Keratinocyte (primary cell): ENCODE results near the gene EPHB2. TPM values are rescaled to one million over a fixed set of nuclear protein-coding genes. Genes with fewer than 3 reads are reported as not detected.

Experiments used
- DNase-seq: peaks from one replicate; pipeline ENCODE4 v3.0.0-alpha.2; 2011; ENCODE audit warnings: low read depth, missing footprints, low spot score
- FAIRE-seq: peaks from 2 replicates; lab custom pipeline; 2011; peaks lifted over from hg19 to GRCh38; lab: Jason Lieb, UNC
- H2AFZ ChIP-seq: 2 replicates; pipeline ENCODE4 v1.6.0; 2012; ENCODE audit warnings: low read length, control low read depth, inconsistent platforms; ENCODE audit not compliant: control insufficient read depth
- H3K27ac ChIP-seq: 2 replicates; pipeline ENCODE4 v1.5.1; 2011; ENCODE audit warnings: low read length; ENCODE audit not compliant: control insufficient read depth, insufficient read depth
- H3K27me3 ChIP-seq: 3 replicates; pipeline ENCODE4 v1.6.0; 2011; ENCODE audit warnings: low read length; ENCODE audit not compliant: control insufficient read depth, insufficient read depth; ENCODE audit errors: extremely low read depth
- H3K36me3 ChIP-seq, 2 experiments: 2 replicates in 1 of 2; 3 replicates in 1 of 2; pipeline ENCODE4 v1.5.1; 2011; ENCODE audit warnings: low read length in 2 of 2, mild to moderate bottlenecking in 1 of 2; ENCODE audit not compliant: control insufficient read depth in 2 of 2, insufficient read depth in 2 of 2; ENCODE audit errors: extremely low read depth in 1 of 2
- H3K4me1 ChIP-seq: 3 replicates; pipeline ENCODE4 v1.5.1; 2011; ENCODE audit warnings: low read length; ENCODE audit not compliant: control insufficient read depth, insufficient read depth; ENCODE audit errors: extremely low read depth
- H3K4me2 ChIP-seq: 3 replicates; pipeline ENCODE4 v1.6.0; 2011; ENCODE audit warnings: low read depth, low read length; ENCODE audit not compliant: control insufficient read depth, insufficient read depth; ENCODE audit errors: extremely low read depth
- H3K4me3 ChIP-seq, 3 experiments: fragments of 200-600 bp in 1 of 3; sonication (generic) in 1 of 3; 2 replicates in 2 of 3; 3 replicates in 1 of 3; pipeline ENCODE4 v1.5.1; 2011 to 2016; ENCODE audit warnings: low read length in 3 of 3, mild to moderate bottlenecking in 3 of 3, control low read depth in 2 of 3, inconsistent platforms in 1 of 3, low read depth in 1 of 3, mixed read lengths in 1 of 3, mixed run types in 1 of 3, moderate library complexity in 1 of 3; ENCODE audit not compliant: control insufficient read depth in 2 of 3, insufficient read depth in 2 of 3; ENCODE audit errors: extremely low read depth in 1 of 3
- H3K79me2 ChIP-seq: 2 replicates; pipeline ENCODE4 v1.6.0; 2012; ENCODE audit warnings: low read length; ENCODE audit not compliant: control insufficient read depth, insufficient read depth
- H3K9ac ChIP-seq: 3 replicates; pipeline ENCODE4 v1.6.0; 2011; ENCODE audit warnings: low read length; ENCODE audit not compliant: control insufficient read depth, insufficient read depth; ENCODE audit errors: extremely low read depth
- H3K9me1 ChIP-seq: 3 replicates; pipeline ENCODE4 v1.6.0; 2011; ENCODE audit warnings: low read length; ENCODE audit not compliant: control insufficient read depth, insufficient read depth; ENCODE audit errors: extremely low read depth
- H3K9me3 ChIP-seq: 2 replicates; pipeline ENCODE4 v1.5.1; 2012; ENCODE audit warnings: low read depth, low read length; ENCODE audit not compliant: control insufficient read depth
- H4K20me1 ChIP-seq: 3 replicates; pipeline ENCODE4 v1.6.0; 2011; ENCODE audit warnings: low read length; ENCODE audit not compliant: control insufficient read depth, insufficient read depth; ENCODE audit errors: extremely low read depth
- EZH2 ChIP-seq: IDR thresholded peaks from one replicate; pipeline ENCODE4 v1.6.1; 2012; ENCODE audit warnings: inconsistent platforms, mild to moderate bottlenecking, low read length, moderate library complexity
- dilution Hi-C: fragments of 300-500 bp; cut with MboI; formaldehyde crosslinking; loops from one replicate; pipeline ENCODE4 v1.7.0; 2020; ENCODE audit warnings: low sequenced_read_pairs; ENCODE audit not compliant: extremely low pct_ligation_motif_present
- polyA plus RNA-seq, 5 experiments: library from polyadenylated mRNA; depleted of rRNA in 3 of 5; stranded (reverse) in 3 of 5; stranded (forward) in 1 of 5; unstranded in 1 of 5; fragments of >200 nt; gene quantifications; 1 replicate in 1 of 5; 2 replicates in 3 of 5; 3 replicates in 1 of 5; pipeline versions ENCODE4 v1.2.1 to v1.2.3, GENCODE V29; 2011 to 2012; ENCODE audit warnings: missing spikeins in 2 of 5, low read depth in 1 of 5, low replicate concordance in 1 of 5
- TF ChIP-seq, protein P1 (sequence below), 3 experiments: IDR thresholded peaks in 1 of 3; conservative IDR thresholded peaks in 1 of 3; optimal IDR thresholded peaks in 1 of 3; 2 replicates in 2 of 3; 3 replicates in 1 of 3; pipeline versions ENCODE3 to v1.5.1; 2011; ENCODE audit warnings: low read length in 3 of 3, mild to moderate bottlenecking in 3 of 3, moderate library complexity in 2 of 3, control low read depth in 1 of 3, inconsistent platforms in 1 of 3; ENCODE audit not compliant: insufficient read depth in 2 of 3; ENCODE audit errors: extremely low read depth in 1 of 3

The EPHB2 gene
- polyA plus RNA-seq, 1 donor (not counting 4 experiments of a cell fraction or from before 2014, with no cell fraction given) = 0.10 TPM

DNA sequence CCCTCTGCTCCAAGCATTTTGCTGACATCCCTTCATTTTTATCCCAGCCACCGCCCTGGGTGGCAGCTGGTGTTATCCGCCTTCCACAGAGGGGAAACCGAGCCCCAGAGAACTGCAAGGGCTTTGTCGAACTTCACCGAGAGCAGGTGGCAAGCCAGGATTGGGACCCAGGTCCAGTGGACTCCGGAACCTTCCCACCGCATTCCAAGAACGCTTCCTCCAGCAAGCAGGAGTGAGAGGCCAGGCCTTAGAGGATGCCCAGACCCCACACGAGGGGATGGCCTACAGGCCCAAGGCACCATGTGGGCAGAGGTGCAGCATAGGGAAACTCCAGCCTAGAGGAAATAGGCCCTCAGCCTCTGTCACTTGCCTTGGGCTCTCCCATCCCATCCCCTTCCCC lies 90.7 kb downstream of the EPHB2 start:
- TF ChIP-seq, protein P1, sequence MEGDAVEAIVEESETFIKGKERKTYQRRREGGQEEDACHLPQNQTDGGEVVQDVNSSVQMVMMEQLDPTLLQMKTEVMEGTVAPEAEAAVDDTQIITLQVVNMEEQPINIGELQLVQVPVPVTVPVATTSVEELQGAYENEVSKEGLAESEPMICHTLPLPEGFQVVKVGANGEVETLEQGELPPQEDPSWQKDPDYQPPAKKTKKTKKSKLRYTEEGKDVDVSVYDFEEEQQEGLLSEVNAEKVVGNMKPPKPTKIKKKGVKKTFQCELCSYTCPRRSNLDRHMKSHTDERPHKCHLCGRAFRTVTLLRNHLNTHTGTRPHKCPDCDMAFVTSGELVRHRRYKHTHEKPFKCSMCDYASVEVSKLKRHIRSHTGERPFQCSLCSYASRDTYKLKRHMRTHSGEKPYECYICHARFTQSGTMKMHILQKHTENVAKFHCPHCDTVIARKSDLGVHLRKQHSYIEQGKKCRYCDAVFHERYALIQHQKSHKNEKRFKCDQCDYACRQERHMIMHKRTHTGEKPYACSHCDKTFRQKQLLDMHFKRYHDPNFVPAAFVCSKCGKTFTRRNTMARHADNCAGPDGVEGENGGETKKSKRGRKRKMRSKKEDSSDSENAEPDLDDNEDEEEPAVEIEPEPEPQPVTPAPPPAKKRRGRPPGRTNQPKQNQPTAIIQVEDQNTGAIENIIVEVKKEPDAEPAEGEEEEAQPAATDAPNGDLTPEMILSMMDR (optimal IDR thresholded peaks at IDR 0.05 in 1 of 3, IDR thresholded peaks at IDR 0.05 in 1 of 3, conservative IDR thresholded peaks at IDR 0.05 in 1 of 3; ENCODE audit: extremely low read depth in 1 of 3, insufficient read depth in 2 of 3, low read length in 3 of 3) = no peak
- TF ChIP-seq EZH2 = no peak
- Histone ChIP-seq H4K20me1 (no peaks in the 10 kb centered on the region), H3K4me1 (peaks cover 8% of the 10 kb centered on the region), H3K4me2 (no peak overlapping the region), H3K9me3 (no peaks in the 10 kb centered on the region), H3K9me1 (no peaks in the 10 kb centered on the region), H3K27me3 (peaks cover 10% of the 10 kb centered on the region), H3K4me3 (no peak overlapping the region), H3K36me3 (no peaks in the 10 kb centered on the region), H3K27ac (no peak overlapping the region), H2AFZ (no peak overlapping the region), H3K79me2 (no peaks in the 10 kb centered on the region), H3K9ac (no peak overlapping the region)
- DNase-seq (no peak), FAIRE-seq (no peak)
- dilution Hi-C loops = no loop called here

DNA sequence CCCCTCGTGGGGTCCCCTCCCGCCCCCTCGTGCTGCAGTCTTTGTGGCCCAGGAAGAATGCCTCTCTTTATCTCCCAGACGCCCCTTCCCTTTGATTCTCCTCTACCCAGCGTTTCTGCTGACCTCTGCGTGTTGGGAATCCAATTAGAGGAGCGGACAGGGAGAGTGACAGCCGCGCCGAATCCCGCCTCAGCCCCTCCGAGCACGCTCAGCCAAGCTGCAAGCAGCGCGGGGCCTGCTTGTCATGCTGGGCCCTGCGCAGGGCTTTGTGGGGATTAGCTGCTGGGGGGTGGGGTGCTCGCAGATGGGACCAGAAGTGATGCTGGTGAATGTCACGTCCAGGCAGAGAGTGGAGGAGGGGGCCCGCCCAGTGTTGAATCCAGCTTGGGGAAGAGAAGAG lies 91.1 kb downstream of the EPHB2 start:
- no peak for FAIRE-seq
- Histone ChIP-seq H3K9me3 (no peaks in the 10 kb centered on the region), H2AFZ (no peak overlapping the region), H3K27ac (no peak overlapping the region), H3K4me2 (no peak overlapping the region), H3K9ac (no peak overlapping the region), H3K27me3 (peaks cover 10% of the 10 kb centered on the region), H3K79me2 (no peaks in the 10 kb centered on the region), H3K36me3 (no peaks in the 10 kb centered on the region), H3K9me1 (no peaks in the 10 kb centered on the region), H3K4me3 (no peak overlapping the region), H4K20me1 (no peaks in the 10 kb centered on the region), H3K4me1 (peaks cover 8% of the 10 kb centered on the region)
- dilution Hi-C loops = no loop called here
- no peak for TF ChIP-seq EZH2
- TF ChIP-seq, protein P1 (optimal IDR thresholded peaks at IDR 0.05 in 1 of 3, IDR thresholded peaks at IDR 0.05 in 1 of 3, conservative IDR thresholded peaks at IDR 0.05 in 1 of 3; ENCODE audit: extremely low read depth in 1 of 3, insufficient read depth in 2 of 3, low read length in 3 of 3) = no peak
- no peak for DNase-seq
